HFF-Myc (cell line): ENCODE results near the gene SEPTIN10.

Experiments used
- DNase-seq: peaks from one replicate; pipeline ENCODE4 v3.0.0-alpha.2; 2011; ENCODE audit warnings: low read depth; ENCODE audit errors: extremely low read depth
- H3K4me3 ChIP-seq: replicated peaks from 2 replicates; pipeline ENCODE4 v1.5.1; 2011; ENCODE audit warnings: low read depth, mild to moderate bottlenecking, control low read depth, low read length
- TF ChIP-seq, protein P1 (sequence below): IDR thresholded peaks from 2 replicates; pipeline ENCODE4 v1.5.1; 2012; ENCODE audit warnings: mild to moderate bottlenecking, low read depth, low read length, control low read depth; ENCODE audit errors: missing control alignments

SEPTIN10 gene

GRCh38 chr2:109531221-109531620 lies 82.5 kb downstream of the SEPTIN10 start:
- TF ChIP-seq, protein P1, sequence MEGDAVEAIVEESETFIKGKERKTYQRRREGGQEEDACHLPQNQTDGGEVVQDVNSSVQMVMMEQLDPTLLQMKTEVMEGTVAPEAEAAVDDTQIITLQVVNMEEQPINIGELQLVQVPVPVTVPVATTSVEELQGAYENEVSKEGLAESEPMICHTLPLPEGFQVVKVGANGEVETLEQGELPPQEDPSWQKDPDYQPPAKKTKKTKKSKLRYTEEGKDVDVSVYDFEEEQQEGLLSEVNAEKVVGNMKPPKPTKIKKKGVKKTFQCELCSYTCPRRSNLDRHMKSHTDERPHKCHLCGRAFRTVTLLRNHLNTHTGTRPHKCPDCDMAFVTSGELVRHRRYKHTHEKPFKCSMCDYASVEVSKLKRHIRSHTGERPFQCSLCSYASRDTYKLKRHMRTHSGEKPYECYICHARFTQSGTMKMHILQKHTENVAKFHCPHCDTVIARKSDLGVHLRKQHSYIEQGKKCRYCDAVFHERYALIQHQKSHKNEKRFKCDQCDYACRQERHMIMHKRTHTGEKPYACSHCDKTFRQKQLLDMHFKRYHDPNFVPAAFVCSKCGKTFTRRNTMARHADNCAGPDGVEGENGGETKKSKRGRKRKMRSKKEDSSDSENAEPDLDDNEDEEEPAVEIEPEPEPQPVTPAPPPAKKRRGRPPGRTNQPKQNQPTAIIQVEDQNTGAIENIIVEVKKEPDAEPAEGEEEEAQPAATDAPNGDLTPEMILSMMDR = no peak
- DNase-seq = no peak
- H3K4me3 ChIP-seq = no peak overlapping the region

- DNase-seq = no peak
- TF ChIP-seq, protein P1 = no peak
Observed at GRCh38 chr2:109530712-109531111, 83.1 kb downstream of the SEPTIN10 start.

GRCh38 chr2:109529532-109530449 lies 84.0 kb downstream of the SEPTIN10 start:
- no peak for DNase-seq
- no peak overlapping the region for H3K4me3 ChIP-seq
- TF ChIP-seq, protein P1 = no peak

More at GRCh38 chr2:109530712-109531111, 83.1 kb downstream of the SEPTIN10 start:
- no peak overlapping the region for H3K4me3 ChIP-seq

- DNase-seq = no peak
- H3K4me3 ChIP-seq = no peak overlapping the region
- TF ChIP-seq, protein P1 = no peak
Observed at GRCh38 chr2:109528811-109529501, 84.8 kb downstream of the SEPTIN10 start.

GRCh38 chr2:109527846-109528705 lies 85.7 kb downstream of the SEPTIN10 start:
- H3K4me3 ChIP-seq = no peak overlapping the region
- TF ChIP-seq, protein P1 = no peak

GRCh38 chr2:109527079-109527478 lies 86.7 kb downstream of the SEPTIN10 start:
- no peak for DNase-seq
- H3K4me3 ChIP-seq = no peak overlapping the region
- TF ChIP-seq, protein P1 = no peak

More at GRCh38 chr2:109527846-109528705, 85.7 kb downstream of the SEPTIN10 start:
- DNase-seq = no peak
